Esophagus squamous epithelium (tissue), 5 donors: ENCODE measurements around the gene NT5C1A. TPM values are rescaled to one million over a fixed set of nuclear protein-coding genes. Genes with fewer than 3 reads are reported as not detected.

Experiments used
- DNase-seq: peaks from one replicate; lab custom pipeline; 2025; lab: John Stamatoyannopoulos, UW
- H3K27ac ChIP-seq, 4 donors: fragments of 200-600 bp; sonication (generic); one replicate each; pipeline ENCODE4 v1.5.1; 2016 to 2019; ENCODE audit warnings: mild to moderate bottlenecking in 1 of 4
- H3K27me3 ChIP-seq, 4 donors: fragments of 200-600 bp; sonication (generic); 1 replicate in 3 of 4; 2 replicates in 1 of 4; pipeline versions ENCODE4 v1.5.1 to v1.6.0; 2017 to 2021; ENCODE audit warnings: antibody characterized with exemption in 1 of 4
- H3K36me3 ChIP-seq, 3 donors: fragments of 200-600 bp; sonication (generic); one replicate each; pipeline ENCODE4 v1.5.1; 2016 to 2019
- H3K4me1 ChIP-seq, 3 donors: fragments of 200-600 bp; sonication (generic); one replicate each; pipeline ENCODE4 v1.5.1; 2017 to 2019
- H3K4me3 ChIP-seq, 4 donors: fragments of 200-600 bp; sonication (generic); 1 replicate in 3 of 4; 2 replicates in 1 of 4; pipeline ENCODE4 v1.5.1; 2016 to 2019; ENCODE audit warnings: mild to moderate bottlenecking in 2 of 4, moderate library complexity in 1 of 4
- H3K9me3 ChIP-seq, 3 donors: fragments of 200-600 bp; sonication (generic); one replicate each; pipeline ENCODE4 v1.5.1; 2016 to 2019
- CTCF ChIP-seq, 6 experiments: fragments of 450-650 bp in 4 of 6; fragments of 200-600 bp in 2 of 6; sonication (generic) in 2 of 6; IDR thresholded peaks; one replicate each; pipeline ENCODE4 v1.5.1; 2016 to 2019; ENCODE audit warnings: antibody characterized with exemption in 6 of 6, mild to moderate bottlenecking in 4 of 6, moderate library complexity in 4 of 6
- POLR2A ChIP-seq, 4 donors: fragments of 450-650 bp; IDR thresholded peaks; one replicate each; pipeline ENCODE4 v1.6.1; 2017; ENCODE audit warnings: antibody characterized with exemption in 4 of 4, mild to moderate bottlenecking in 4 of 4, moderate library complexity in 3 of 4
- WGBS, 2 donors: methylation state at CpG; one replicate each; pipeline ENCODE4 v1.1.5; 2018; 5-methylcytosine and 5-hydroxymethylcytosine counted together
- intact Hi-C: fragments of 100-400 bp; cut with DNase I; formaldehyde crosslinking; loops from one replicate; pipeline ENCODE4 v1.15.0; 2022
- total RNA-seq, 4 donors: library from RNA; depleted of rRNA; stranded (reverse); fragments of >200 nt; gene quantifications; one replicate each; pipeline ENCODE4 v1.1.0, GENCODE V29; 2016
- donor health status: DM: yes; HTN: yes; CAD: no.

Gene NT5C1A
- total RNA-seq, 4 donors from 2014 or later, result not detected

DNA sequence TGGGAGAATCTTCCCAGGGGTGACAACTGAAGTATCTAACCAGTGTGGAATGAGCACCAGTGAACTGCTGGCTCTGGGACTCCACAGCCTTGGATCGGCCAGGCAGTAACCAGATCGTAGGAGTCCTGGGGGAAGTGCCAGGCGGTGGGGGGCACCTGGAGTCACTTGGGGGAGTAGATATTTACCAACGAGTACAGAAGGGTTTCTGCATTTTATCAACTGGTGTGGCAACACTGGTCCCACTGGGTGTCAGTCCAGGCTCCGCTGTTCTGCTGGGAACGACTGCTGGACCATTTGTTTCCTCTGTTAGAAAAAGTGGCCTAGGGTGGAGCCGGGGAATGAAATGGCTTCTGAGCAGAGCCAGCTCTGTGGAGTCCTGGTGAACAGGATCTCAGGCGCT lies 46.9 kb downstream of the NT5C1A start:
- TF ChIP-seq CTCF (IDR thresholded peaks at IDR 0.05) (no peak), POLR2A (IDR thresholded peaks at IDR 0.05) (no peak)
- no peaks in the 10 kb centered on the region for H3K36me3 ChIP-seq
- H3K27me3 ChIP-seq, result peaks cover 0 to 26% (median 0%) of the 10 kb centered on the region in 4 donors
- DNase-seq, result no peak
- intact Hi-C loops, result no loop called here
- no peak overlapping the region for H3K4me3 ChIP-seq
- H3K27ac ChIP-seq, result peak overlapping the region in 3 of 4 donors; percentile 23 to 63 (median 61)
- H3K4me1 ChIP-seq, result peaks cover 0 to 33% (median 14%) of the 10 kb centered on the region in 3 donors
- H3K9me3 ChIP-seq, result no peaks in the 10 kb centered on the region
- 65 to 70% methylated on average over 5 to 6 of the region's 8 CpGs for WGBS, 2 donors

- peaks cover 0 to 26% (median 0%) of the 10 kb centered on the region in 4 donors for H3K27me3 ChIP-seq
- no peak for DNase-seq
- TF ChIP-seq POLR2A (IDR thresholded peaks at IDR 0.05) (no peak), CTCF (IDR thresholded peaks at IDR 0.05) (no peak)
- intact Hi-C loops, result no loop called here
- no peak overlapping the region for H3K4me3 ChIP-seq
- H3K27ac ChIP-seq, result no peak overlapping the region
- H3K36me3 ChIP-seq, result no peaks in the 10 kb centered on the region
- 100% methylated on average over 1 of the region's 6 CpGs for WGBS, 2 donors
- peaks cover 0 to 33% (median 14%) of the 10 kb centered on the region in 3 donors for H3K4me1 ChIP-seq
- no peaks in the 10 kb centered on the region for H3K9me3 ChIP-seq
Observed at GRCh38 chr1:39623053-39623452, 48.9 kb downstream of the NT5C1A start.

DNA sequence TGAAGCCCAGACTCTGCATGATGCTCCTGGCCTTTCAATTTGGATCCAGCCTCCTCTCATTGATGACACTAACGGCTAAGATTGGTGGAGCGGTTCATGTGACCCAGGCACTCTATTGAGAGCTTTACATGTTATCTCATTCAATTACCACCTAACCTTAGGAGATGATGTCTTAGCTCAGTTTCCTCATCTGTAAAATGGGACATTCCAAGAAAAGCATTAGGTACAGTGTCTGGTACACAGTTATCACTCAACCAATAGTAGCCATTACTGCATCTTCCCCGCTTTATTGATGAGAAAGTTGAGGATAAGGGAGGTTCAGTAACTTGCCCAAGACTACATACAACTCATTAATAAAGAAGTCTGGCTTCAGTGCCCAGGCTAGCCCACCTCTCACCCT lies 49.5 kb downstream of the NT5C1A start:
- Histone ChIP-seq H3K36me3 (no peaks in the 10 kb centered on the region), H3K4me1 (peaks cover 0 to 33% (median 14%) of the 10 kb centered on the region in 3 donors), H3K27ac (no peak overlapping the region), H3K4me3 (no peak overlapping the region), H3K27me3 (peaks cover 0 to 26% (median 0%) of the 10 kb centered on the region in 4 donors), H3K9me3 (no peaks in the 10 kb centered on the region)
- no peak for TF ChIP-seq CTCF (IDR thresholded peaks at IDR 0.05)
- no peak for TF ChIP-seq POLR2A (IDR thresholded peaks at IDR 0.05)
- WGBS, 2 donors, result 93 to 97% methylated on average over 2 to 3 of the region's 3 CpGs
- DNase-seq, result no peak
- intact Hi-C loops, result no loop called here

- H3K36me3 ChIP-seq, result no peaks in the 10 kb centered on the region
- H3K4me1 ChIP-seq, result peaks cover 0 to 21% (median 5%) of the 10 kb centered on the region in 3 donors
- no peaks in the 10 kb centered on the region for H3K9me3 ChIP-seq
- DNase-seq, result no peak
- TF ChIP-seq CTCF (IDR thresholded peaks at IDR 0.05) (no peak), POLR2A (IDR thresholded peaks at IDR 0.05) (no peak)
- no peak overlapping the region for H3K27ac ChIP-seq
- no peak overlapping the region for H3K4me3 ChIP-seq
- WGBS, 2 donors, result 79 to 80% methylated on average over 3 of the region's 3 CpGs
- intact Hi-C loops, result no loop called here
- peaks cover 0 to 15% (median 0%) of the 10 kb centered on the region in 4 donors for H3K27me3 ChIP-seq
Observed at GRCh38 chr1:39620659-39621165, 51.2 kb downstream of the NT5C1A start.

DNA sequence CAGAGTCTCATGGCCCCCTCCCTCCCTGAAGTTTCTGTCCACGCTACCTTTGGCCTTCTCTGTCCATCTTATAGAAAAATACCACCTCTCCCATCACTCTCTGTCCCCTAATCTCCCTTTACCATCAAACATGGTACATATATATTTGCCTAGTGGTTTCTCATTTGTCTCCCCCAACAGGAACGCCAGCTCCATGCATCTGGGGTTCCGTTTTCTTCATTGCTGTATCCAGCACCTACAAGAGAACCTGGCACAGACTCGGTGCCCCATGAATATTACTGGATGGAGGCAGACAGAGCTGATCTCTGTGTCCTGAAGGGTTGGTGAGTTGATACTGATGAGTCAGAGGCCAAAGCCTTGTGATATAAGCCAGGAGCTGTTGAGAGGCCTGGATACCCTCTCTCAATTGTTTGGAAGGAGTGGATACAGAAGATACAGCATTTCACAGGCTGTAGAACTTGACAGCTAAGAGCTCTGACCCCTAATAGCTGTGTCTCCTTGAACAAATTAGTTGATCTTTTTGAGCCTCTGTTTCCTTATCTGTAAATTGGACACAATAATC lies 54.3 kb downstream of the NT5C1A start:
- Histone ChIP-seq H3K4me1 (no peaks in the 10 kb centered on the region), H3K27me3 (peaks cover 0 to 6% (median 0%) of the 10 kb centered on the region in 4 donors), H3K4me3 (no peak overlapping the region), H3K36me3 (no peaks in the 10 kb centered on the region), H3K27ac (no peak overlapping the region), H3K9me3 (no peaks in the 10 kb centered on the region)
- DNase-seq, result no peak
- TF ChIP-seq POLR2A (IDR thresholded peaks at IDR 0.05), result no peak
- no peak for TF ChIP-seq CTCF (IDR thresholded peaks at IDR 0.05)
- WGBS, 2 donors, result 70 to 82% methylated on average over 4 of the region's 4 CpGs
- intact Hi-C loops, result no loop called here
